IMR-90 (cell line): Measurements from ENCODE around the gene CADM1. TPM values are rescaled to one million over a fixed set of nuclear protein-coding genes. Genes with fewer than 3 reads are reported as not detected.

Experiments
- ATAC-seq: fragments of 200-7000 bp; cut with Tn5 transposase; 2 replicates; pipeline ENCODE4 v1.9.1; 2020; ENCODE audit warnings: low read depth, mild to moderate bottlenecking, moderate library complexity
- BruUV-seq: library from RNA; stranded (reverse); fragments of 400-500 nt; replicated peaks from 2 replicates; lab custom pipeline; 2021; lab: Mats Ljungman, UMichigan
- CTCF ChIA-PET: fragments of 300-600 bp; formaldehyde crosslinking; extraction: SDS; loops from one replicate; lab custom pipeline; 2021; ENCODE audit warnings: antibody characterized with exemption; lab: Yijun Ruan, JAX
- POLR2A ChIA-PET: fragments of 300-600 bp; sonication (Branson Sonifier 250); formaldehyde crosslinking; loops from one replicate; lab custom pipeline; 2022; ENCODE audit warnings: antibody characterized with exemption; ENCODE audit not compliant: unreplicated experiment; lab: Charles Lee
- DNase-seq: peaks from one replicate; pipeline ENCODE4 v3.0.0; 2013
- H2AFZ ChIP-seq: replicated peaks from 2 replicates; pipeline ENCODE3; 2013; ENCODE audit warnings: low read length, mild to moderate bottlenecking; ENCODE audit not compliant: poor library complexity
- H2AK5ac ChIP-seq: 2 replicates; pipeline ENCODE4 v1.6.1; 2013; ENCODE audit warnings: low read depth, low read length, inconsistent platforms
- H2AK9ac ChIP-seq: replicated peaks from 2 replicates; pipeline ENCODE3; 2013; ENCODE audit warnings: mild to moderate bottlenecking, low read depth, low read length, moderate library complexity; ENCODE audit not compliant: poor library complexity
- H2BK120ac ChIP-seq: 2 replicates; pipeline ENCODE4 v1.6.1; 2013; ENCODE audit warnings: low read depth, low read length, inconsistent platforms
- H2BK15ac ChIP-seq: 3 replicates; pipeline ENCODE4 v1.6.1; 2013; ENCODE audit warnings: low read depth, low read length, inconsistent platforms
- H2BK20ac ChIP-seq: 2 replicates; pipeline ENCODE4 v1.6.1; 2013; ENCODE audit warnings: low read depth, mild to moderate bottlenecking, inconsistent platforms, low read length, moderate library complexity
- H2BK5ac ChIP-seq: 2 replicates; pipeline ENCODE4 v1.6.1; 2013; ENCODE audit warnings: mild to moderate bottlenecking, low read depth, low read length, inconsistent platforms; ENCODE audit not compliant: poor library complexity, severe bottlenecking
- H3K14ac ChIP-seq: replicated peaks from 2 replicates; pipeline ENCODE4 v1.6.1; 2013; ENCODE audit warnings: low read depth, low read length, inconsistent platforms
- H3K18ac ChIP-seq: 2 replicates; pipeline ENCODE4 v1.6.1; 2013; ENCODE audit warnings: low read depth, low read length, control low read depth
- H3K23ac ChIP-seq: 2 replicates; pipeline ENCODE4 v1.6.1; 2013; ENCODE audit warnings: low read depth, low read length, inconsistent platforms
- H3K27ac ChIP-seq: 2 replicates; pipeline ENCODE4 v1.5.1; 2013; ENCODE audit warnings: mild to moderate bottlenecking, control low read depth, low read length; ENCODE audit not compliant: insufficient read depth
- H3K27me3 ChIP-seq: 2 replicates; pipeline ENCODE4 v1.6.1; 2013; ENCODE audit warnings: low read length; ENCODE audit not compliant: control insufficient read depth, insufficient read depth
- H3K36me3 ChIP-seq: 2 replicates; pipeline ENCODE4 v1.6.1; 2013; ENCODE audit warnings: low read length, mixed read lengths; ENCODE audit not compliant: control insufficient read depth, insufficient read depth
- H3K4ac ChIP-seq: 2 replicates; pipeline ENCODE4 v1.6.1; 2013; ENCODE audit warnings: low read depth, low read length, inconsistent platforms
- H3K4me1 ChIP-seq: 2 replicates; pipeline ENCODE4 v1.6.1; 2013; ENCODE audit warnings: low read length, mixed read lengths; ENCODE audit not compliant: control insufficient read depth, insufficient read depth
- H3K4me2 ChIP-seq: 2 replicates; pipeline ENCODE4 v1.6.1; 2013; ENCODE audit warnings: low read depth, mild to moderate bottlenecking, control low read depth, low read length, moderate library complexity
- H3K4me3 ChIP-seq: 2 replicates; pipeline ENCODE4 v1.5.1; 2013; ENCODE audit warnings: low read depth, mild to moderate bottlenecking, control low read depth, low read length, moderate library complexity; ENCODE audit not compliant: insufficient read depth
- H3K56ac ChIP-seq: 2 replicates; pipeline ENCODE4 v1.6.1; 2013; ENCODE audit warnings: low read length, inconsistent platforms; ENCODE audit not compliant: insufficient read depth; ENCODE audit errors: extremely low read depth
- H3K79me1 ChIP-seq, 2 experiments: 2 replicates each; pipeline ENCODE4 v1.6.1; 2013; ENCODE audit warnings: low read length in 2 of 2, inconsistent platforms in 1 of 2, low read depth in 1 of 2
- H3K9ac ChIP-seq: 2 replicates; pipeline ENCODE4 v1.6.1; 2013; ENCODE audit warnings: low read depth, low read length, control low read depth
- H3K9me1 ChIP-seq: 2 replicates; pipeline ENCODE4 v1.6.1; 2013; ENCODE audit warnings: low read length, inconsistent platforms; ENCODE audit not compliant: insufficient read depth
- H3K9me3 ChIP-seq: 2 replicates; pipeline ENCODE4 v1.6.1; 2013; ENCODE audit warnings: low read length; ENCODE audit not compliant: control insufficient read depth, insufficient read depth
- H4K20me1 ChIP-seq: 2 replicates; pipeline ENCODE4 v1.6.1; 2013; ENCODE audit warnings: low read length, inconsistent platforms; ENCODE audit not compliant: insufficient read depth
- H4K5ac ChIP-seq: 2 replicates; pipeline ENCODE4 v1.6.1; 2013; ENCODE audit warnings: mild to moderate bottlenecking, low read depth, low read length, control low read depth
- H4K8ac ChIP-seq, 2 experiments: 2 replicates each; pipeline ENCODE4 v1.6.1; 2013; ENCODE audit warnings: low read depth in 2 of 2, low read length in 2 of 2, control low read depth in 1 of 2, inconsistent platforms in 1 of 2
- H4K91ac ChIP-seq: 2 replicates; pipeline ENCODE4 v1.6.1; 2013; ENCODE audit warnings: low read depth, low read length, inconsistent platforms; ENCODE audit not compliant: insufficient read depth
- BHLHE40 ChIP-seq: fragments of 150-350 bp; IDR thresholded peaks from 2 replicates; pipeline ENCODE4 v1.6.1; 2016; ENCODE audit warnings: mild to moderate bottlenecking, low read depth, low read length
- CEBPB ChIP-seq: IDR thresholded peaks from 2 replicates; pipeline ENCODE4 v1.6.1; 2012; ENCODE audit warnings: low read depth, low read length, improper control_type of control experiment
- CHD1 ChIP-seq: IDR thresholded peaks from 2 replicates; pipeline ENCODE4 v1.6.1; 2012; ENCODE audit warnings: low read depth, low read length, improper control_type of control experiment
- CTCF ChIP-seq: conservative IDR thresholded peaks from 2 replicates; pipeline ENCODE4 v1.5.1; 2012; ENCODE audit warnings: mild to moderate bottlenecking, low read depth, low read length, improper control_type of control experiment
- ELK1 ChIP-seq: fragments of 150-350 bp; IDR thresholded peaks from 2 replicates; pipeline ENCODE4 v1.6.1; 2016; ENCODE audit warnings: low read depth, mild to moderate bottlenecking, low read length, moderate library complexity, borderline replicate concordance
- FOS ChIP-seq: fragments of 150-350 bp; IDR thresholded peaks from 2 replicates; pipeline ENCODE4 v1.6.1; 2016; ENCODE audit warnings: low read depth, low read length
- MAFK ChIP-seq: IDR thresholded peaks from 2 replicates; pipeline ENCODE4 v1.6.1; 2012; ENCODE audit warnings: low read depth, low read length, improper control_type of control experiment
- MAZ ChIP-seq: IDR thresholded peaks from 2 replicates; pipeline ENCODE4 v1.6.1; 2012; ENCODE audit warnings: low read depth, mild to moderate bottlenecking, low read length, improper control_type of control experiment, moderate library complexity, borderline replicate concordance
- MXI1 ChIP-seq: IDR thresholded peaks from 2 replicates; pipeline ENCODE4 v1.6.1; 2012; ENCODE audit warnings: low read depth, mild to moderate bottlenecking, low read length, moderate library complexity, borderline replicate concordance
- NFE2L2 ChIP-seq: fragments of 150-350 bp; IDR thresholded peaks from 2 replicates; pipeline ENCODE4 v1.6.1; 2016; ENCODE audit warnings: low read depth, mild to moderate bottlenecking, low read length
- POLR2A ChIP-seq: IDR thresholded peaks from 2 replicates; pipeline ENCODE4 v1.6.1; 2012; ENCODE audit warnings: mild to moderate bottlenecking, low read depth, low read length
- RAD21 ChIP-seq: IDR thresholded peaks from 2 replicates; pipeline ENCODE4 v1.6.1; 2012; ENCODE audit warnings: low read length, improper control_type of control experiment
- RCOR1 ChIP-seq: IDR thresholded peaks from 2 replicates; pipeline ENCODE4 v1.6.1; 2012; ENCODE audit warnings: mild to moderate bottlenecking, low read length, improper control_type of control experiment; ENCODE audit not compliant: insufficient replicate concordance
- RFX5 ChIP-seq: IDR thresholded peaks from 2 replicates; pipeline ENCODE4 v1.8.0; 2012; ENCODE audit warnings: low read depth, mild to moderate bottlenecking, low read length, moderate library complexity
- SMC3 ChIP-seq: fragments of 150-350 bp; IDR thresholded peaks from 2 replicates; pipeline ENCODE4 v1.6.1; 2016; ENCODE audit warnings: low read depth, mild to moderate bottlenecking, antibody characterized with exemption, low read length, moderate library complexity
- USF2 ChIP-seq: fragments of 150-350 bp; IDR thresholded peaks from 2 replicates; pipeline ENCODE4 v1.6.1; 2017; ENCODE audit warnings: mild to moderate bottlenecking, antibody characterized with exemption, low read length, low read depth
- WGBS, 2 experiments: methylation state at CpG; one replicate each; pipeline versions ENCODE4 v1.1.5 to v1.1.7; 2013; ENCODE audit warnings: missing lambda C conversion rate in 2 of 2; ENCODE audit not compliant: insufficient read length in 1 of 2; ENCODE audit errors: extremely low coverage in 2 of 2; 5-methylcytosine and 5-hydroxymethylcytosine counted together
- dilution Hi-C: fragments of 300-500 bp; cut with HindIII; formaldehyde crosslinking; loops from one replicate; pipeline ENCODE4 v1.14.3; 2018; ENCODE audit warnings: low sequenced_read_pairs; ENCODE audit not compliant: unreplicated experiment
- in situ Hi-C: fragments of 300-500 bp; cut with MboI; formaldehyde crosslinking; loops from 3 replicates; pipeline ENCODE4 v1.14.3; 2019; ENCODE audit warnings: low sequenced_read_pairs, inconsistent platforms, mixed read lengths
- intact Hi-C: fragments of 100-400 bp; cut with micrococcal nuclease; formaldehyde crosslinking; loops from 2 replicates; pipeline ENCODE4 v1.10.0; 2022
- polyA plus RNA-seq, 3 experiments: library from polyadenylated mRNA; depleted of rRNA; stranded (reverse); fragments of >200 nt; gene quantifications; 2 replicates each; pipeline ENCODE4 v1.2.3, GENCODE V29; 2012; ENCODE audit warnings: low replicate concordance in 1 of 3
- total RNA-seq: library from RNA; depleted of rRNA; stranded (reverse); fragments of >200 nt; gene quantifications from 2 replicates; pipeline ENCODE4 v1.2.3, GENCODE V29; 2012

CADM1 gene
- total and polyA plus RNA-seq, 2 of the 4 experiments (the other 2 are of a cell fraction), result 28.8 to 77.1 TPM

GRCh38 chr11:115362997-115363396 lies 141.2 kb downstream of the CADM1 start:
- WGBS, 2 experiments, result 100% methylated on average over 2 of the region's 6 CpGs; no CpG with 5 or more reads in 1 of the 2 experiments
- Histone ChIP-seq H3K9me3 (no peaks in the 10 kb centered on the region), H3K4me1 (peaks cover 2% of the 10 kb centered on the region), H3K9me1 (peaks cover 2% of the 10 kb centered on the region; the same call in 1 of the 2 replicates), H4K20me1 (no peaks in the 10 kb centered on the region), H3K9ac (no peak overlapping the region), H3K4me2 (no peak overlapping the region), H3K79me1 (0 out of 4 replicates have a peak, but pooled peaks cover 0 to 5% of the 10 kb centered on the region in 2 experiments), H2BK120ac (no peak overlapping the region), H2AFZ (no peak overlapping the region), H3K18ac (no peak overlapping the region), H2AK9ac (no peak overlapping the region), H3K27ac (no peak overlapping the region), H2BK15ac (no peak overlapping the region), H4K91ac (no peak overlapping the region; the same call in 1 of the 2 replicates), H3K56ac (no peak overlapping the region), H2BK5ac (no peak overlapping the region), H3K4me3 (no peak overlapping the region), H2BK20ac (no peak overlapping the region), H3K4ac (no peak overlapping the region), H3K23ac (no peak overlapping the region), H4K5ac (no peak overlapping the region), H3K36me3 (no peaks in the 10 kb centered on the region), H3K14ac (no peak overlapping the region), H3K27me3 (no peaks in the 10 kb centered on the region), H4K8ac (no peak overlapping the region), H2AK5ac (no peak overlapping the region)
- DNase-seq, result no peak
- POLR2A ChIA-PET, result no interaction called here
- in situ Hi-C loops, result no loop called here
- dilution Hi-C loops, result no loop called here
- TF ChIP-seq POLR2A (no peak), MAFK (no peak), RAD21 (no peak), CHD1 (no peak), ELK1 (no peak), NFE2L2 (no peak), MXI1 (no peak), MAZ (no peak), CEBPB (no peak), FOS (no peak), USF2 (no peak), RFX5 (no peak), CTCF (no peak), SMC3 (no peak), RCOR1 (no peak), BHLHE40 (no peak)
- ATAC-seq, result no peak
- CTCF ChIA-PET, result no interaction called here
- intact Hi-C loops, result loop anchor here (5.0 kb wide), 1 partner anchor 34 kb away; no protein-coding TSS in a partner anchor
- no TSS peak for BruUV-seq
